Mucosa of gallbladder (tissue), 1 donor: ENCODE data around the gene IRS2. TPM values are rescaled to one million over a fixed set of nuclear protein-coding genes. Genes with fewer than 3 reads are reported as not detected.
A peak's percentile ranks its signal among the peaks of the same experiment; 100 is the strongest.

ENCODE experiments used
- DNase-seq: peaks from one replicate; pipeline ENCODE4 v3.0.0-alpha.2; 2020; ENCODE audit warnings: low spot score
- total RNA-seq: library from RNA; stranded (reverse); gene quantifications from one replicate; pipeline ENCODE4 v1.2.1, GENCODE V29; 2021
- donor health status: DM: no; HTN: no; CAD: no.

IRS2 gene
- total RNA-seq, 1 donor from 2014 or later: 25.6 TPM

- DNase-seq: peak; percentile 40
Measured at GRCh38 chr13:109704771-109705635, 81.4 kb downstream of the IRS2 start.

GRCh38 chr13:109703250-109703649 lies 83.1 kb downstream of the IRS2 start:
- DNase-seq: no peak
